Muscle layer of duodenum (tissue), 2 donors: ENCODE results near the gene IFFO2.

ENCODE experiments used
- H3K27ac ChIP-seq: one replicate; pipeline ENCODE4 v1.7.0; 2013; ENCODE audit warnings: mild to moderate bottlenecking, low read length
- H3K27me3 ChIP-seq: one replicate; pipeline ENCODE4 v1.7.0; 2013; ENCODE audit warnings: low read depth, mild to moderate bottlenecking, control low read depth, low read length
- H3K36me3 ChIP-seq, 2 donors: one replicate each; pipeline ENCODE4 v1.7.0; 2013; ENCODE audit warnings: low read length in 2 of 2, control low read depth in 1 of 2, mild to moderate bottlenecking in 1 of 2; ENCODE audit not compliant: insufficient read depth in 2 of 2, control insufficient read depth in 1 of 2
- H3K4me1 ChIP-seq, 2 donors: one replicate each; pipeline ENCODE4 v1.7.0; 2013; ENCODE audit warnings: low read length in 2 of 2, mild to moderate bottlenecking in 2 of 2, control low read depth in 1 of 2, moderate library complexity in 1 of 2; ENCODE audit not compliant: insufficient read depth in 2 of 2, control insufficient read depth in 1 of 2
- H3K4me3 ChIP-seq, 2 donors: one replicate each; pipeline ENCODE4 v1.7.0; 2013; ENCODE audit warnings: low read length in 2 of 2, low read depth in 1 of 2, mild to moderate bottlenecking in 1 of 2
- H3K9me3 ChIP-seq, 2 donors: one replicate each; pipeline ENCODE4 v1.7.0; 2013; ENCODE audit warnings: low read length in 2 of 2, control low read depth in 1 of 2, mild to moderate bottlenecking in 1 of 2; ENCODE audit not compliant: control insufficient read depth in 1 of 2
- donor health status: healthy.

Gene IFFO2

GRCh38 chr1:18940303-18941020, 16.0 kb downstream of the IFFO2 start:
- Histone ChIP-seq H3K36me3 (peaks cover 0 to 7% of the 10 kb centered on the region in 2 donors), H3K27me3 (no peaks in the 10 kb centered on the region), H3K4me1 (peaks cover 9 to 69% of the 10 kb centered on the region in 2 donors), H3K27ac (no peak overlapping the region), H3K4me3 (no peak overlapping the region), H3K9me3 (no peaks in the 10 kb centered on the region)

- H3K27ac ChIP-seq, result no peak overlapping the region
Measured at GRCh38 chr1:18939398-18940302, 16.8 kb downstream of the IFFO2 start.

GRCh38 chr1:18938707-18939070, 17.8 kb downstream of the IFFO2 start:
- Histone ChIP-seq H3K4me1 (peaks cover 0 to 52% of the 10 kb centered on the region in 2 donors), H3K27ac (no peak overlapping the region), H3K27me3 (no peaks in the 10 kb centered on the region), H3K4me3 (no peak overlapping the region), H3K9me3 (no peaks in the 10 kb centered on the region), H3K36me3 (peaks cover 0 to 7% of the 10 kb centered on the region in 2 donors)

More at GRCh38 chr1:18939398-18940302, 16.8 kb downstream of the IFFO2 start:
- H3K9me3 ChIP-seq, result no peaks in the 10 kb centered on the region
- peaks cover under 1 to 61% of the 10 kb centered on the region in 2 donors for H3K4me1 ChIP-seq
- H3K4me3 ChIP-seq, result no peak overlapping the region
- no peaks in the 10 kb centered on the region for H3K27me3 ChIP-seq
- peaks cover 0 to 7% of the 10 kb centered on the region in 2 donors for H3K36me3 ChIP-seq

DNA sequence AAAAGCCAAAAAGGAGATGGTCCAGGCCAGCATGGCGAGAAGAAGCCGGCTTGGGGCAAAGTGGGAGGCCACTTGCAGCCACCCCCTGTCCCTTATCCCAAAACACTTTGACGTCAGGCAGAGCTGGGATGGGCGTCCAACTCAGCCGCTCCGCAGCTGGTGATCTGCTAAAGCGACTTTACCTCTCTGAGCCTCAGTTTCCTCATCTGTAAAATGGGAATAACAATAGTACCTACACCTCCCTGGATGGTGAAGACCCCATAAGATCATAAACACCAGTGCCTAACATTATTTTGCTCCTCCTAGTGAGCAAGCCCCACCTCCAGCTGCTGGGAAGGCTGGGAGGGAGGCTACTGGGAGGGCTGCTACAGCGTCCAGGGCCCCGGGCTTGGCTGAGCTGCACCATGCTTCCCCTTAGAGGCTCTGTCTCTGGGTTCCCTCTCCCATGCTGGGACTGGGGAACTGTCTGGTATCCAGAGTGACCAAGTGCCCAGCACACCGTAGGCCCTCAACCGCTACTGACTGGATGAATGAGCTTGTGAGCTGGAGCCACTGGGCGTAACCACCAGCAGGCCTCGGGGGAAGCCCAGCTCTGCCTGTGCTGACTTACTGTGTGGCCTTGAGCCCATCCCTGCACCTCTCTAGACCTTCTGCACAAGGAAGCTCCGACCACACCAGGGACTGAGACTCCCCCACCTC, 18.3 kb downstream of the IFFO2 start:
- Histone ChIP-seq H3K36me3 (peaks cover 0 to 7% of the 10 kb centered on the region in 2 donors), H3K4me1 (peaks cover 0 to 52% of the 10 kb centered on the region in 2 donors), H3K27ac (no peak overlapping the region), H3K9me3 (no peaks in the 10 kb centered on the region), H3K4me3 (no peak overlapping the region), H3K27me3 (no peaks in the 10 kb centered on the region)

DNA sequence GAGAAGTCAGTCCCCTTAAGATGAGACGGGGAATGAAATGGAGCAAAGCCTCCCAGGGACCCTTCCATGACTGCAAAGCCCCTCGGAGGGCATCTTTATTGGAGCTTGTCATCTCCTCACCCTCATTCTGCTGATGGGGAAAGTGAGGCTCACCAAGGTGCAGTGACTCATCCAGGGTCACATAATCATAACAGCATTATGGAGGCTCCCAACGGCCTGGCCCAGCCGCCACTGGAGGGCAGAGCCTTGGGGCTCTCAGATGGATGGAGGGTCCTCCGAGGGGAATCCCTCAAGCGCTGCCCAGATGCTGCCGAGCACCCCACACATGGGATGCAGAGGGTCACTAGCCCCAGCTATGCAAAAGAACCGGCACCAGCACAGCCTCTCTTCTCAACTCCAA, 18.9 kb downstream of the IFFO2 start:
- Histone ChIP-seq H3K27ac (no peak overlapping the region), H3K4me3 (no peak overlapping the region), H3K27me3 (no peaks in the 10 kb centered on the region), H3K36me3 (peaks cover 0 to 7% of the 10 kb centered on the region in 2 donors), H3K9me3 (no peaks in the 10 kb centered on the region), H3K4me1 (peaks cover 0 to 58% of the 10 kb centered on the region in 2 donors)

- Histone ChIP-seq H3K27ac (no peak overlapping the region), H3K36me3 (peaks cover 0 to 7% of the 10 kb centered on the region in 2 donors), H3K4me3 (no peak overlapping the region), H3K4me1 (peaks cover 0 to 54% of the 10 kb centered on the region in 2 donors), H3K9me3 (no peaks in the 10 kb centered on the region), H3K27me3 (no peaks in the 10 kb centered on the region)
Measured at GRCh38 chr1:18936814-18937481, 19.5 kb downstream of the IFFO2 start.

DNA sequence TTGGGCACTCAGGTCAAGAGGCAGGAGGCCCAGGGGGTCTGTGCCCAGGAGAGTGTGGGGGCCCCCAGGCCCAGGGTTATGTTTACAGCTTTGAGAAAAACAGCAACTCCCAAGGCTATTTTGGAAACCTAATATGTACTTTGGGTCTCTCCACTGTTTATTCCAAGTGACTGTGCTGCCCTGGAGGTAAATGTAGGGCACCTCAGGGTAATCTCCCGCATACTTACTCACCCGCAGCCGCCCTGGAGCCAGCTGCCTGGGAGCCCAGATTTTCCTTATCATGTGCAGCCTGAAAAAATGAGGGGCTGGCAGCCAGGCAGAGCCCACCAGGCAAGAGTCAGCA, 20.0 kb downstream of the IFFO2 start:
- H3K4me3 ChIP-seq, result no peak overlapping the region
- H3K36me3 ChIP-seq, result peaks cover 0 to 2% of the 10 kb centered on the region in 2 donors
- H3K27ac ChIP-seq, result no peak overlapping the region
- no peaks in the 10 kb centered on the region for H3K27me3 ChIP-seq
- H3K9me3 ChIP-seq, result no peaks in the 10 kb centered on the region
- H3K4me1 ChIP-seq, result peaks cover 0 to 49% of the 10 kb centered on the region in 2 donors

DNA sequence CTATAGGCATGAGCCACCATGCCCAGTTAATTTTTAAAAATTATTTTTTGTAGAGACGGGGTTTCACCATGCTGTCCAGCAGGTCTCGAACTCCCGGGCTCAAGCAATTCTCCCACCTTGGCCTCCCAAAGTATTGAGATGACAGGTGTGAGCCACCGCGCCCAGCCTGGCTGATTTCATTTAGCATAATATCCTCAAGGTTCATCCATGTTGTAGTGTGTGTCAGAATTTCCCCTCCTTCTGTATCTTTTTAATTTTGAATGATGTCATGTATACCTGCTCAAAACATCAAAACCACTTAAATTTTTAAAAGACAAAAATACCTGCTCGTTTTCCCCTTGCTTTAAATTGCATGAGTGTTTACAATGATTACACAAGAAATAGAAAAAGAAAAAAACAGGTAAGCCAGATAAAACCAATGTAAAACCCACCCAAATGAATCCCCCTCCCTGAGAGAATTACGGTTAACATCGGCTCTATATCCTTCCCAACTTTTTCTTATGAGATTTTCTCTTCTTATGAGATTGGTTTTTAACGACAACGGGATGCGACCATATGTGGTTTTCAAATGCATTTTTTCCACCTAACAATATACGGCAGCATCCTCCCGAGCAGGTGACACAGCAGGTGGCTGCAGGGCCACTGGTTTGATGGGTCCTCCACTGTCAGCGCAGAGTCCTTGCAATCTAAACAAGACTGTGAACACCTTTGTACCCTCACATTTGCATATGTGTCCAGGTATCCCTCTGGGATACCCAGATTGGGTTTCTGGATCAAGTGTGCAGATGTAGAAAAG, 22.1 kb downstream of the IFFO2 start:
- H3K9me3 ChIP-seq, result no peaks in the 10 kb centered on the region
- no peak overlapping the region for H3K4me3 ChIP-seq
- H3K4me1 ChIP-seq, result peaks cover 0 to 36% of the 10 kb centered on the region in 2 donors
- no peaks in the 10 kb centered on the region for H3K27me3 ChIP-seq
- H3K36me3 ChIP-seq, result no peaks in the 10 kb centered on the region
- no peak overlapping the region for H3K27ac ChIP-seq

GRCh38 chr1:18932879-18933278, 23.6 kb downstream of the IFFO2 start:
- Histone ChIP-seq H3K4me3 (no peak overlapping the region), H3K9me3 (no peaks in the 10 kb centered on the region), H3K36me3 (no peaks in the 10 kb centered on the region), H3K27me3 (no peaks in the 10 kb centered on the region), H3K4me1 (peaks cover 0 to 33% of the 10 kb centered on the region in 2 donors), H3K27ac (no peak overlapping the region)

GRCh38 chr1:18932387-18932786, 24.1 kb downstream of the IFFO2 start:
- Histone ChIP-seq H3K4me1 (peaks cover 0 to 38% of the 10 kb centered on the region in 2 donors), H3K9me3 (no peaks in the 10 kb centered on the region), H3K27ac (no peak overlapping the region), H3K27me3 (no peaks in the 10 kb centered on the region), H3K4me3 (no peak overlapping the region), H3K36me3 (no peaks in the 10 kb centered on the region)
